ENCODE results near the gene RPS24. TPM values are rescaled to one million over a fixed set of nuclear protein-coding genes. Genes with fewer than 3 reads are reported as not detected.
"Not testable (repeated sequence)": the region's sequence is repeated elsewhere in the genome, so short reads cannot be mapped to it uniquely, and the experiment has no call there.

The RPS24 gene
- total RNA-seq, 1 experiment from 2014 or later = 9,576 TPM

DNA sequence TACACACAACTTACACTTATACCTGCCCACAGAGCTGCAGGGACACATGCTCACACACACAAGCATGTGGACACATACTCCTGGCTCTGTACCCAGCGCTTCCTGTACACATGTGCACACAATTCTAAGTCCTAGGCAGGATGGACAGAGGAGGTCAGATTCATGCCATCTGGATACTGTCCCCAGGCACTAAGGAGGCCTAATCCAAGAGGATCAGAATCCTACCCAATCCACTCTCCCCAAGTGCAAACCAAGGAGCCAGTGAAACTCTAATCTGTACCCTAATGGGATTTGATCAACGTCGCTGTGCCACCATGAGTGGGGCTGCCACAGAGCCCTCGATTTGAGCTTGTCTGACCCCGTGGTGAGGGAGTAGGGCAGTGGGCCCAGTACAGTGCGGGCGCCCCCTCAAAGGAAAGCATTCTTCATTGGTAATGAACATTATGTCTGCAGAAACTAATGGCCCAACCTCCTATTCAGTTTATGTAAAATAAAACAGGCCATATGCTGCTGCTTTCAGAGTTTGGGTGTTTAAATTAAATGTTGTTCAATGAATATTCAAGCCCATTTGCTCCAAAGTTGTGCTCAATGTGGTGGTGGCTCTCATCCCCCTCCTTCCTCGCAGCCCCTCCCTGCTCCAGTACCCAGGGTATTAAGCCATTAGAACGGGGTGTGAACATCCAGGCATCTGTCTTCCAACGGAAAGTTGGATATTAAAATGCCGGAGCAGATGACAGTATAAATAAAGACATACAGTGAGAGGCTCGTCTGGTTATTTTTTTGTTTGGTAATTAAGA lies 26.4 kb downstream of the RPS24 start:
- no peaks in the 10 kb centered on the region for H3F3A ChIP-seq (ENCODE audit: low read length, unreplicated experiment)
- no peaks in the 10 kb centered on the region for H3K36me3 ChIP-seq (ENCODE audit: low read depth, low read length)
- no TSS peak for BruUV-seq (replicated peaks)
- H3K79me2 ChIP-seq (ENCODE audit: low read length) = no peaks in the 10 kb centered on the region
- ChIA-PET POLR2A (ENCODE audit: unreplicated experiment) (no interaction called here), CTCF (no interaction called here)
- ATAC-seq = 0 out of 2 replicates have a peak, but pooled peaks have one; percentile 6
- no peaks in the 10 kb centered on the region for H3K4me1 ChIP-seq (ENCODE audit: insufficient read depth, low read length)
- H2AFZ ChIP-seq (ENCODE audit: low read length) = no peak overlapping the region
- 0 out of 2 replicates have a peak, but pooled peaks cover 3% of the 10 kb centered on the region for H3K9me2 ChIP-seq (replicated peaks; ENCODE audit: low read length)
- intact Hi-C loops (cut with micrococcal nuclease) = no loop called here
- no peak overlapping the region for H3K27ac ChIP-seq (ENCODE audit: low read length)
- no peak overlapping the region for H3K4me2 ChIP-seq (ENCODE audit: low read length)
- no peaks in the 10 kb centered on the region for H4K20me1 ChIP-seq (ENCODE audit: low read length)
- H3K9ac ChIP-seq (ENCODE audit: low read length) = no peak overlapping the region
- no peaks in the 10 kb centered on the region for H3K27me3 ChIP-seq (ENCODE audit: low read length)
- no peak for DNase-seq
- H3K9me3 ChIP-seq (ENCODE audit: low read length) = no peaks in the 10 kb centered on the region
- no peak overlapping the region for H3K4me3 ChIP-seq (ENCODE audit: low read length)
- TF ChIP-seq EZH2 (IDR thresholded peaks at IDR 0.05; ENCODE audit: low read length, unreplicated experiment) = no peak

DNA sequence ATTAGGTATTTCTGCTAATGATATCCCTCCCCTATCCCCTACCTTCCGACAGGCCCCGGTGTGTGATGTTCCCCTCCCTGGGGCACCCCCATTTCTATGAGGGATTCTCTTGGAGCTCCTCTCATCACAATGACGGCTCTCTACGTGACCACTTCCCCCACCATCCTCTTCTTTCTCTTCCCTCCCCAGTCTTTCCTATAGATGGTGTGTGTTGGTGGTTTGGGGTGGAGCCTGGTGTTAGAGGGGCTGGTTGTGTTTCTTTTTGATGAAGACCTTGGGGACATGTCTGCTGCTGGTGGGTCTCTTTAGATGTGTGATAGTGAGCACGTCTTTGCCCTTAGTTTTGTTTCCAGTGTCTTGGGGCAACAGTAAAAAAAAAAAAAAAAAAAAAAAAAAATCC lies 28.6 kb downstream of the RPS24 start:
- Histone ChIP-seq H3K4me1 (ENCODE audit: insufficient read depth, low read length) (peaks cover 5% of the 10 kb centered on the region; the same call in 1 of the 2 replicates), H3K27ac (ENCODE audit: low read length) (no peak overlapping the region), H4K20me1 (ENCODE audit: low read length) (no peaks in the 10 kb centered on the region), H3K79me2 (ENCODE audit: low read length) (no peaks in the 10 kb centered on the region), H3K36me3 (ENCODE audit: low read depth, low read length) (no peaks in the 10 kb centered on the region), H3K27me3 (ENCODE audit: low read length) (no peaks in the 10 kb centered on the region), H3K9ac (ENCODE audit: low read length) (no peak overlapping the region), H3K9me2 (replicated peaks; ENCODE audit: low read length) (0 out of 2 replicates have a peak, but pooled peaks cover 3% of the 10 kb centered on the region), H3F3A (ENCODE audit: low read length, unreplicated experiment) (no peaks in the 10 kb centered on the region), H3K9me3 (ENCODE audit: low read length) (no peaks in the 10 kb centered on the region), H3K4me2 (ENCODE audit: low read length) (no peak overlapping the region), H2AFZ (ENCODE audit: low read length) (no peak overlapping the region), H3K4me3 (ENCODE audit: low read length) (no peak overlapping the region)
- TF ChIP-seq EZH2 (IDR thresholded peaks at IDR 0.05; ENCODE audit: low read length, unreplicated experiment) = no peak
- TF ChIP-seq, protein P1, sequence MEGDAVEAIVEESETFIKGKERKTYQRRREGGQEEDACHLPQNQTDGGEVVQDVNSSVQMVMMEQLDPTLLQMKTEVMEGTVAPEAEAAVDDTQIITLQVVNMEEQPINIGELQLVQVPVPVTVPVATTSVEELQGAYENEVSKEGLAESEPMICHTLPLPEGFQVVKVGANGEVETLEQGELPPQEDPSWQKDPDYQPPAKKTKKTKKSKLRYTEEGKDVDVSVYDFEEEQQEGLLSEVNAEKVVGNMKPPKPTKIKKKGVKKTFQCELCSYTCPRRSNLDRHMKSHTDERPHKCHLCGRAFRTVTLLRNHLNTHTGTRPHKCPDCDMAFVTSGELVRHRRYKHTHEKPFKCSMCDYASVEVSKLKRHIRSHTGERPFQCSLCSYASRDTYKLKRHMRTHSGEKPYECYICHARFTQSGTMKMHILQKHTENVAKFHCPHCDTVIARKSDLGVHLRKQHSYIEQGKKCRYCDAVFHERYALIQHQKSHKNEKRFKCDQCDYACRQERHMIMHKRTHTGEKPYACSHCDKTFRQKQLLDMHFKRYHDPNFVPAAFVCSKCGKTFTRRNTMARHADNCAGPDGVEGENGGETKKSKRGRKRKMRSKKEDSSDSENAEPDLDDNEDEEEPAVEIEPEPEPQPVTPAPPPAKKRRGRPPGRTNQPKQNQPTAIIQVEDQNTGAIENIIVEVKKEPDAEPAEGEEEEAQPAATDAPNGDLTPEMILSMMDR (conservative IDR thresholded peaks at IDR 0.05; ENCODE audit: low read depth, low read length) = no peak
- no peak for TF ChIP-seq EZH2phosphoT487 (IDR thresholded peaks at IDR 0.05; ENCODE audit: borderline replicate concordance, low read length)
- ChIA-PET POLR2A (ENCODE audit: unreplicated experiment) (no interaction called here), CTCF (interaction anchor here (0.6 kb wide), 1 partner anchor 257 kb away, joined by 3 read pairs; no protein-coding TSS in a partner anchor)
- intact Hi-C loops (cut with micrococcal nuclease) = no loop called here
- BruUV-seq (replicated peaks) = no TSS peak
- DNase-seq (no peak), ATAC-seq (no peak)

DNA sequence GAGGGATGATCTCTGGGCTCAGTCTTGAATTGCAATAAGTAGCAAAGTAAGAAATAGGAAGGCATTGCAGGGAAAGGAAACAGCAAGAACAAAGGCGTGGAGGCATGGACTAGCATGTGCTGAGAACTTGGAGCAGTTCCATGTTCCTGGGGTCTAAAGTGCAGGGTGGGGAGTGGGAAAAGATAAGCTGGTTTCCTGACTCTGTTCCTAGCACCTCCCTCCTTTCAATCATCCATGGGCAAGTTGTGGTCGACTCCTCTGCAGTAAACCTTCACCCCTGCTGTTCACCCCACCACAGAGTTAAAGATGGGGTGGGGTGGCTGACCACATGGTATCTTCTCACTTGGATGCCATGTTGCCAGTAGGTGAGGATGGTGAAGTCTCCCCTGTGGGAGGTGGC lies 29.6 kb downstream of the RPS24 start:
- ChIA-PET CTCF (no interaction called here), POLR2A (ENCODE audit: unreplicated experiment) (interaction anchor here (0.5 kb wide), 1 partner anchor 10 kb away, joined by 5 read pairs; no protein-coding TSS in a partner anchor)
- intact Hi-C loops (cut with micrococcal nuclease) = no loop called here
- TF ChIP-seq EZH2phosphoT487 (IDR thresholded peaks at IDR 0.05; ENCODE audit: borderline replicate concordance, low read length) = no peak
- no peak for TF ChIP-seq EZH2 (IDR thresholded peaks at IDR 0.05; ENCODE audit: low read length, unreplicated experiment)
- TF ChIP-seq, protein P1 (conservative IDR thresholded peaks at IDR 0.05; ENCODE audit: low read depth, low read length) = no peak
- DNase-seq (no peak), ATAC-seq (no peak)
- Histone ChIP-seq H3K4me2 (ENCODE audit: low read length) (no peak overlapping the region), H3K9me2 (replicated peaks; ENCODE audit: low read length) (0 out of 2 replicates have a peak, but pooled peaks cover 3% of the 10 kb centered on the region), H3K9ac (ENCODE audit: low read length) (no peak overlapping the region), H3K9me3 (ENCODE audit: low read length) (no peaks in the 10 kb centered on the region), H3K79me2 (ENCODE audit: low read length) (no peaks in the 10 kb centered on the region), H3K4me1 (ENCODE audit: insufficient read depth, low read length) (peaks cover 5% of the 10 kb centered on the region; the same call in 1 of the 2 replicates), H3K4me3 (ENCODE audit: low read length) (no peak overlapping the region), H4K20me1 (ENCODE audit: low read length) (no peaks in the 10 kb centered on the region), H2AFZ (ENCODE audit: low read length) (no peak overlapping the region), H3K27me3 (ENCODE audit: low read length) (no peaks in the 10 kb centered on the region), H3K36me3 (ENCODE audit: low read depth, low read length) (no peaks in the 10 kb centered on the region), H3F3A (ENCODE audit: low read length, unreplicated experiment) (no peaks in the 10 kb centered on the region), H3K27ac (ENCODE audit: low read length) (no peak overlapping the region)
- no TSS peak for BruUV-seq (replicated peaks)

DNA sequence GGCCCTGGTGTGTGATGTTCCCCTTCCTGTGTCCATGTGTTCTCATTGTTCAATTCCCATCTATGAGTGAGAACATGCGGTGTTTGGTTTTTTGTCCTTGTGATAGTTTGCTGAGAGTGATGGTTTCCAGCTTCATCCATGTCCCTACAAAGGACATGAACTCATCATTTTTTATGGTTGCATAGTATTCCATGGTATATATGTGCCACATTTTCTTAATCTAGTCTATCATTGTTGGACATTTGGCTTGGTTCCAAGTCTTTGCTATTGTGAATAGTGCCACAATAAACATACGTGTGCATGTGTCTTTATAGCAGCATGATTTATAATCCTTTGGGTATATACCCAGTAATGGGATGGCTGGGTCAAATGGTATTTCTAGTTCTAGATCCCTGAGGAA lies 31.3 kb downstream of the RPS24 start:
- intact Hi-C loops (cut with micrococcal nuclease); H3K9me2 ChIP-seq (replicated peaks; ENCODE audit: low read length); H2AFZ ChIP-seq (ENCODE audit: low read length); H3K4me2 ChIP-seq (ENCODE audit: low read length); CTCF ChIA-PET; H3K4me1 ChIP-seq (ENCODE audit: insufficient read depth, low read length); H3K4me3 ChIP-seq (ENCODE audit: low read length); H3K36me3 ChIP-seq (ENCODE audit: low read depth, low read length); POLR2A ChIA-PET (ENCODE audit: unreplicated experiment); H3K27ac ChIP-seq (ENCODE audit: low read length); H3K9ac ChIP-seq (ENCODE audit: low read length); H3K79me2 ChIP-seq (ENCODE audit: low read length); DNase-seq; H3F3A ChIP-seq (ENCODE audit: low read length, unreplicated experiment); ATAC-seq; H3K9me3 ChIP-seq (ENCODE audit: low read length); H4K20me1 ChIP-seq (ENCODE audit: low read length); BruUV-seq (replicated peaks); H3K27me3 ChIP-seq (ENCODE audit: low read length): not testable (repeated sequence)

Measured in PC-3 (cell line).